Measurements from ENCODE around the gene FHIT.

GRCh38 chr3:60177726-60178125 is 1073.5 kb downstream of the FHIT start:
- TF ChIP-seq, protein P1, sequence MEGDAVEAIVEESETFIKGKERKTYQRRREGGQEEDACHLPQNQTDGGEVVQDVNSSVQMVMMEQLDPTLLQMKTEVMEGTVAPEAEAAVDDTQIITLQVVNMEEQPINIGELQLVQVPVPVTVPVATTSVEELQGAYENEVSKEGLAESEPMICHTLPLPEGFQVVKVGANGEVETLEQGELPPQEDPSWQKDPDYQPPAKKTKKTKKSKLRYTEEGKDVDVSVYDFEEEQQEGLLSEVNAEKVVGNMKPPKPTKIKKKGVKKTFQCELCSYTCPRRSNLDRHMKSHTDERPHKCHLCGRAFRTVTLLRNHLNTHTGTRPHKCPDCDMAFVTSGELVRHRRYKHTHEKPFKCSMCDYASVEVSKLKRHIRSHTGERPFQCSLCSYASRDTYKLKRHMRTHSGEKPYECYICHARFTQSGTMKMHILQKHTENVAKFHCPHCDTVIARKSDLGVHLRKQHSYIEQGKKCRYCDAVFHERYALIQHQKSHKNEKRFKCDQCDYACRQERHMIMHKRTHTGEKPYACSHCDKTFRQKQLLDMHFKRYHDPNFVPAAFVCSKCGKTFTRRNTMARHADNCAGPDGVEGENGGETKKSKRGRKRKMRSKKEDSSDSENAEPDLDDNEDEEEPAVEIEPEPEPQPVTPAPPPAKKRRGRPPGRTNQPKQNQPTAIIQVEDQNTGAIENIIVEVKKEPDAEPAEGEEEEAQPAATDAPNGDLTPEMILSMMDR (IDR thresholded peaks at IDR 0.05), result no peak
- no peak for TF ChIP-seq POLR2AphosphoS5 (IDR thresholded peaks at IDR 0.05)

All from esophagus muscularis mucosa (tissue), 3 donors.